Transverse colon (tissue), 4 donors: Measurements from ENCODE around the gene HPCAL1. TPM values are rescaled to one million over a fixed set of nuclear protein-coding genes. Genes with fewer than 3 reads are reported as not detected.

Source experiments
- DNase-seq: peaks from one replicate; pipeline ENCODE4 v3.0.0-alpha.2; 2019
- H3K27ac ChIP-seq, 4 donors: fragments of 200-600 bp; sonication (generic); 2 replicates each; pipeline ENCODE4 v1.5.1; 2016 to 2018; ENCODE audit warnings: inconsistent platforms in 4 of 4
- H3K27me3 ChIP-seq: fragments of 200-600 bp; sonication (generic); 2 replicates; pipeline ENCODE4 v1.5.1; 2017; ENCODE audit warnings: inconsistent platforms
- H3K36me3 ChIP-seq, 4 donors: fragments of 200-600 bp; sonication (generic); 2 replicates each; pipeline ENCODE4 v1.5.1; 2017 to 2019; ENCODE audit warnings: inconsistent platforms in 4 of 4
- H3K4me1 ChIP-seq, 4 donors: fragments of 200-600 bp; sonication (generic); 2 replicates each; pipeline ENCODE4 v1.5.1; 2017 to 2020; ENCODE audit warnings: inconsistent platforms in 4 of 4
- H3K4me3 ChIP-seq, 4 donors: fragments of 200-600 bp; sonication (generic); 1 replicate in 1 of 4; 2 replicates in 3 of 4; pipeline versions ENCODE4 v1.5.1 to v1.6.1; 2017 to 2019; ENCODE audit warnings: inconsistent platforms in 4 of 4
- H3K9me3 ChIP-seq, 2 donors: fragments of 200-600 bp; sonication (generic); 2 replicates each; pipeline ENCODE4 v1.5.1; 2017 to 2019; ENCODE audit warnings: inconsistent platforms in 2 of 2
- EP300 ChIP-seq: sonication (generic); formaldehyde crosslinking; IDR thresholded peaks from one replicate; pipeline ENCODE4 v1.6.1; 2017; ENCODE audit warnings: antibody characterized with exemption, low read depth
- POLR2A ChIP-seq: fragments of 450-650 bp; IDR thresholded peaks from one replicate; pipeline ENCODE4 v1.6.1; 2016; ENCODE audit warnings: antibody characterized with exemption, mild to moderate bottlenecking, moderate library complexity
- POLR2AphosphoS5 ChIP-seq, 3 donors: sonication (generic); formaldehyde crosslinking; IDR thresholded peaks; one replicate each; pipeline ENCODE4 v1.6.1; 2016; ENCODE audit warnings: antibody characterized with exemption in 3 of 3
- WGBS, 2 donors: methylation state at CpG; one replicate each; pipeline ENCODE4 v1.1.5; 2018; ENCODE audit warnings: low coverage in 1 of 2; 5-methylcytosine and 5-hydroxymethylcytosine counted together
- in situ Hi-C, 4 donors: fragments of 200-750 bp; cut with MboI; loops; one replicate each; pipeline versions ENCODE4 v1.15.0 to v1.15.1; 2017; ENCODE audit warnings: low sequenced_read_pairs in 3 of 4, low pct_ligation_motif_present in 1 of 4, low pct_unique_long_range_greater_than_20kb in 1 of 4
- intact Hi-C: fragments of 100-400 bp; cut with DNase I; formaldehyde crosslinking; loops from one replicate; pipeline ENCODE4 v1.15.1; 2023; ENCODE audit warnings: low total_unique reads
- total RNA-seq, 4 donors: library from RNA; depleted of rRNA; stranded (reverse); fragments of >200 nt; gene quantifications; one replicate each; pipeline ENCODE4 v1.1.0, GENCODE V29; 2016
- TF ChIP-seq, protein P1 (sequence below), 5 experiments: fragments of 200-600 bp in 3 of 5; fragments of 450-650 bp in 2 of 5; sonication (generic) in 3 of 5; IDR thresholded peaks; 1 replicate in 2 of 5; 2 replicates in 3 of 5; pipeline ENCODE4 v1.5.1; 2016 to 2017; ENCODE audit warnings: antibody characterized with exemption in 5 of 5, inconsistent platforms in 3 of 5, mild to moderate bottlenecking in 2 of 5, moderate library complexity in 1 of 5

Gene HPCAL1
- total RNA-seq, 4 donors from 2014 or later, result 88.9 to 221 (median 129) TPM

DNA sequence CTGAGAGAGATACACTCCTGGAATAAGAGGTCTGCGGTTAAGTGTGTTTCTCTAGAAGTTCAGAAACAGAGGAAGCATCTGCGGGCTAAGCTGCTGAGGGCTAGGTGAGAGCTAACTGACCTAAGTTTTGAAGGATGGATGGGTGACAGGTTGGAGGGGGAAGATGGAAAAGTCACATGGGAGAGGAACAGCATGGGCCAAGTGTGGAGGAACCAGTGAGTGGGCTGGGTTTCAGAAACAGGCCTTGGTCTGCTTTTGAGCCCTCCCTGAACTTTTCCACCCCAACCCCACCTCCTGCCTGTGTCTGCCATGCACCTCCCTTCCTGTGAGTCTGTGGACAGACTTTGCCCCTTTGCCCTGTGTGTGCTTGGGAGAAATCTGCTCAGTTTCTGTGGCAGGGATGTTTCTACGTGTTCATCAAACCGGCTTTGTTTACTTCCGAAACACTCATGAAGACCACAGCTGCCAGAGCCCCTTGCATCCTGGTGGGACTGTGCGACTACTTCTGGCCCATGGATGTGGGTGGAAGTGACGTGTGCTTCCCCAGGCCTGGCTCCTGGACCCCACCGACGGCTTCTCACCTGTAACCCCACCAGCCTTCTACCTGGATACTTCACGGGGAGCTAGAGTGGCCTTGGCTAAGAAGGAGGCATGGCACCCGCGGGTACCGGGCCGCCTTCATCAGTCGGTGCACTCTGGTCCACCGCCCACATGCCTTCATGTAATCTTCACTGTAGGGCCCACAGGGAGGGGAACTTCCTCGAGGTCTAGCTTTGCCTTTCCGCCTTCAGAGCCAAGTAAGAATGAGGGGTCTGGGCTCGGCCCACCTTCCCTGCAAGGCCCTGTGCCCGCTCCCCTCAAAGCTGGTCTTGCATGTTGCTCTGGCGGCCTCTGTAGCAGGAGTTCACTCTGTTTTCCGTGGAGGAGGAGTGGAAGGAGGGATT, 1.4 kb upstream of the HPCAL1 start:
- WGBS, 2 donors, result 78 to 100% methylated on average over 2 to 22 of the region's 22 CpGs
- Histone ChIP-seq H3K9me3 (no peaks in the 10 kb centered on the region), H3K36me3 (no peaks in the 10 kb centered on the region), H3K27me3 (no peaks in the 10 kb centered on the region), H3K4me3 (peak overlapping the region in 1 of 4 donors; percentile 65), H3K4me1 (peaks cover 18 to 41% (median 35%) of the 10 kb centered on the region in 4 donors), H3K27ac (peak overlapping the region; percentile 82 to 95 (median 91))
- intact Hi-C loops (loop anchor here (5.0 kb wide), 1 partner anchor 106 kb away; no protein-coding TSS in a partner anchor), in situ Hi-C loops (no loop called here)
- no peak for TF ChIP-seq POLR2AphosphoS5 (IDR thresholded peaks at IDR 0.05)
- DNase-seq, result peak; percentile 47

DNA sequence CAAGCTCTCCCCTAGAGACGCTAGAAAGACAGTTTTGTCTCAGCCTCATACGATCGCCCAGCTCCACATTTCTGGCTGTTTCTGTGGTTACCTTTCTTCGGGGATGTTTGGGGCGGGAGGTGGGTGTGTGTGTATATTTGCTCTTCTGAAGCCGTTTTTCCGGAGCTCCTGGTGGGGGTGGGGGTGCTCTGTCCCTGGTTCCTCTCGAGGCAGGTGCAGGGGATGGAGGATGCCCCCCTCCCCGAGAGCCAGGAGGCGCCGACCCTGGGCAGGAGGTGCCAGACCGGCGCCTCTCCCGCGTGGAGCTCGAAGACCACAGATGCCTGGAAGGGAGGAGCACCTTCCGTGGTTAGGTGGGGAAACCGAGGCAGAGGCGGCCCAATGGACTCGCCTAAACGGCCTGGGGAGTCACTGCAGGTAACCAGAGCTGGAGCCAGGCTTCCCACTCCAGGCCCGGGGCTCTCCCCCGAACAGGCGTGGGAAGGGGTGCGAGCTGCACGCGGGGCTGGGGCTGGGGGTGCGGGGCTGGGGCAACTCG, 694 bp upstream of the HPCAL1 start:
- peak; percentile 19 for DNase-seq
- WGBS, 2 donors, result 22% methylated on average over 29 of the region's 29 CpGs; no CpG with 5 or more reads in 1 of the 2 donors
- no peaks in the 10 kb centered on the region for H3K36me3 ChIP-seq
- H3K4me3 ChIP-seq, result peak overlapping the region; percentile 26 to 95 (median 76)
- H3K4me1 ChIP-seq, result peaks cover 18 to 43% (median 35%) of the 10 kb centered on the region in 4 donors
- H3K27ac ChIP-seq, result peak overlapping the region; percentile 82 to 95 (median 91)
- TF ChIP-seq EP300 (no peak), POLR2A (no peak), POLR2AphosphoS5 (IDR thresholded peaks at IDR 0.05) (no peak)
- TF ChIP-seq, protein P1, sequence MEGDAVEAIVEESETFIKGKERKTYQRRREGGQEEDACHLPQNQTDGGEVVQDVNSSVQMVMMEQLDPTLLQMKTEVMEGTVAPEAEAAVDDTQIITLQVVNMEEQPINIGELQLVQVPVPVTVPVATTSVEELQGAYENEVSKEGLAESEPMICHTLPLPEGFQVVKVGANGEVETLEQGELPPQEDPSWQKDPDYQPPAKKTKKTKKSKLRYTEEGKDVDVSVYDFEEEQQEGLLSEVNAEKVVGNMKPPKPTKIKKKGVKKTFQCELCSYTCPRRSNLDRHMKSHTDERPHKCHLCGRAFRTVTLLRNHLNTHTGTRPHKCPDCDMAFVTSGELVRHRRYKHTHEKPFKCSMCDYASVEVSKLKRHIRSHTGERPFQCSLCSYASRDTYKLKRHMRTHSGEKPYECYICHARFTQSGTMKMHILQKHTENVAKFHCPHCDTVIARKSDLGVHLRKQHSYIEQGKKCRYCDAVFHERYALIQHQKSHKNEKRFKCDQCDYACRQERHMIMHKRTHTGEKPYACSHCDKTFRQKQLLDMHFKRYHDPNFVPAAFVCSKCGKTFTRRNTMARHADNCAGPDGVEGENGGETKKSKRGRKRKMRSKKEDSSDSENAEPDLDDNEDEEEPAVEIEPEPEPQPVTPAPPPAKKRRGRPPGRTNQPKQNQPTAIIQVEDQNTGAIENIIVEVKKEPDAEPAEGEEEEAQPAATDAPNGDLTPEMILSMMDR (IDR thresholded peaks at IDR 0.05), result no peak
- no peaks in the 10 kb centered on the region for H3K9me3 ChIP-seq
- intact Hi-C loops (loop anchor here (5.0 kb wide), 1 partner anchor 105 kb away; no protein-coding TSS in a partner anchor), in situ Hi-C loops (no loop called here)
- no peaks in the 10 kb centered on the region for H3K27me3 ChIP-seq

- H3K4me3 ChIP-seq, result peak overlapping the region; percentile 65 to 95 (median 84)
- in situ Hi-C loops (no loop called here), intact Hi-C loops (loop anchor here (5.0 kb wide), 1 partner anchor 104 kb away; no protein-coding TSS in a partner anchor)
- no peaks in the 10 kb centered on the region for H3K9me3 ChIP-seq
- WGBS, 2 donors, result 2% methylated on average over 48 of the region's 48 CpGs; no CpG with 5 or more reads in 1 of the 2 donors
- H3K27ac ChIP-seq, result peak overlapping the region; percentile 82 to 95 (median 91)
- no peak for DNase-seq
- H3K27me3 ChIP-seq, result no peaks in the 10 kb centered on the region
- H3K36me3 ChIP-seq, result no peaks in the 10 kb centered on the region
- TF ChIP-seq POLR2AphosphoS5 (IDR thresholded peaks at IDR 0.05) (no peak), EP300 (no peak), POLR2A (no peak)
- TF ChIP-seq, protein P1 (IDR thresholded peaks at IDR 0.05), result no peak
- peaks cover 18 to 50% (median 32%) of the 10 kb centered on the region in 4 donors for H3K4me1 ChIP-seq
These were observed 533 bp downstream of the HPCAL1 start for GRCh38 chr2:10303181-10303693.

DNA sequence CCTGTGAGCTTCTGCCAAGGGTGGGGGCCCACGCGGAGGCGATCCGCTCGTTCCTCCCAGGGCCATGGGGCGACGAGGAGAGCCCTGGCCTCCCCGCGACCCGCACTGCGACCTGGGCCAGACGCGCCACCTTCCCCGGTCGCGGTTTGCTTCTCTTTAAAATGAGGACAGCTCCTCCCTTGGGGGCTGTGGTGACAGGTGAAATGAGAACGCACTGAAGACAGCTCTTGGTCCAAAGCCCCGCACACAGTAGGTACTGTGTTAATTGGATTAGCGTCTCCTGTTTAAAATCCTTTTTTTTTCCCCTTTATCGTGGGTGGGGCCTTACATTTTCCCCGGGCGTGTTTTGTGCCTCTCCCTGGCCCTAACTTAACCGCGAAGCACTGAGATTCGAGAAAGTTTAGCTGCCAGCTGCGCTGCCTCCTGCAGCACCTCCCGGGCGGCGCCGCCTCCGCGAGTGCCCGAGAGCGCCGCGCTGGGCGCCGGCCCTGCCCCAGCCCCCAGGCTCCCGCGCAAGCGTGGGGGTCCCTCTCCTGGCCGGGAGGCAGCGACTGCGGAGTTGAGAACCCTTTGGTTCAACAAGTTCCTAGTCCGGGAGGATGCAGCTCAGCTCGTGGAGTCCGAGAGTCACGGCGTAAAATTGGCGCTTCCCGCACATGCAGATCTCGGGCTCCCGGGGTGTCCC, 1.1 kb downstream of the HPCAL1 start:
- Histone ChIP-seq H3K27me3 (no peaks in the 10 kb centered on the region), H3K27ac (peak overlapping the region; percentile 82 to 95 (median 91)), H3K4me1 (peaks cover 18 to 50% (median 31%) of the 10 kb centered on the region in 4 donors), H3K9me3 (no peaks in the 10 kb centered on the region), H3K36me3 (no peaks in the 10 kb centered on the region), H3K4me3 (peak overlapping the region; percentile 65 to 95 (median 84))
- WGBS, 2 donors, result 0% methylated on average over 41 of the region's 53 CpGs; no CpG with 5 or more reads in 1 of the 2 donors
- TF ChIP-seq POLR2A, result peak; percentile 12
- no peak for TF ChIP-seq EP300
- TF ChIP-seq POLR2AphosphoS5 (IDR thresholded peaks at IDR 0.05), result peak in 1 of 3 donors; percentile 6
- TF ChIP-seq, protein P1 (IDR thresholded peaks at IDR 0.05), result peak in 2 of 5 experiments; percentile 5 to 11
- DNase-seq, result peak; percentile 63
- intact Hi-C loops (loop anchor here (5.0 kb wide), 1 partner anchor 103 kb away; no protein-coding TSS in a partner anchor), in situ Hi-C loops (no loop called here)
